ENCODE measurements around the gene NKX6-2. TPM values are rescaled to one million over a fixed set of nuclear protein-coding genes. Genes with fewer than 3 reads are reported as not detected.

The NKX6-2 gene
- total and polyA plus RNA-seq, 2 experiments from 2014 or later: 2.6 TPM; not detected in 1

- H3K4me3 ChIP-seq: no peak overlapping the region
- H3K27me3 ChIP-seq (replicated peaks; ENCODE audit: insufficient read depth): no peaks in the 10 kb centered on the region
- H3K9me2 ChIP-seq (ENCODE audit: insufficient read depth): no peaks in the 10 kb centered on the region
- no peak overlapping the region for H3K27ac ChIP-seq
- no peaks in the 10 kb centered on the region for H3F3A ChIP-seq (ENCODE audit: insufficient read depth)
- H4K20me1 ChIP-seq (ENCODE audit: insufficient read depth): no peaks in the 10 kb centered on the region
- in situ Hi-C loops (cut with MboI): no loop called here
- no peaks in the 10 kb centered on the region for H3K9me3 ChIP-seq (ENCODE audit: low read depth)
- H3K4me1 ChIP-seq (ENCODE audit: insufficient read depth): no peaks in the 10 kb centered on the region
- no peaks in the 10 kb centered on the region for H3K79me2 ChIP-seq (ENCODE audit: insufficient read depth)
- 95 to 97% methylated on average over 45 of the region's 45 CpGs for WGBS, 2 experiments (ENCODE audit: low coverage in 1 of 2, low lambda C conversion rate in 2 of 2, missing lambda C conversion rate in 2 of 2)
- TF ChIP-seq EZH2phosphoT487 (IDR thresholded peaks at IDR 0.05; ENCODE audit: insufficient read depth, low read depth) (no peak), EZH2 (IDR thresholded peaks at IDR 0.05; ENCODE audit: insufficient read depth, poor library complexity, severe bottlenecking) (no peak)
- H3K36me3 ChIP-seq (ENCODE audit: low read depth): no peaks in the 10 kb centered on the region
- no peak overlapping the region for H3K4me2 ChIP-seq (ENCODE audit: unreplicated experiment)
- DNase-seq: no peak
- H3K9ac ChIP-seq: no peak overlapping the region
- no peak overlapping the region for H2AFZ ChIP-seq
Observed at GRCh38 chr10:132770061-132771021, 15.6 kb downstream of the NKX6-2 start.

GRCh38 chr10:132768346-132769248 is 17.4 kb downstream of the NKX6-2 start:
- in situ Hi-C loops (cut with MboI): no loop called here
- no peak overlapping the region for H3K27ac ChIP-seq
- no peaks in the 10 kb centered on the region for H3K9me2 ChIP-seq (ENCODE audit: insufficient read depth)
- no peak overlapping the region for H3K9ac ChIP-seq
- H3K9me3 ChIP-seq (ENCODE audit: low read depth): no peaks in the 10 kb centered on the region
- DNase-seq: no peak
- no peak overlapping the region for H3K4me2 ChIP-seq (ENCODE audit: unreplicated experiment)
- 97 to 99% methylated on average over 37 to 41 of the region's 41 CpGs for WGBS, 2 experiments (ENCODE audit: low coverage in 1 of 2, low lambda C conversion rate in 2 of 2, missing lambda C conversion rate in 2 of 2)
- H3K36me3 ChIP-seq (ENCODE audit: low read depth): no peaks in the 10 kb centered on the region
- no peaks in the 10 kb centered on the region for H3K4me1 ChIP-seq (ENCODE audit: insufficient read depth)
- no peaks in the 10 kb centered on the region for H3K27me3 ChIP-seq (replicated peaks; ENCODE audit: insufficient read depth)
- H3F3A ChIP-seq (ENCODE audit: insufficient read depth): no peaks in the 10 kb centered on the region
- H3K4me3 ChIP-seq: no peak overlapping the region
- no peaks in the 10 kb centered on the region for H4K20me1 ChIP-seq (ENCODE audit: insufficient read depth)
- H2AFZ ChIP-seq: no peak overlapping the region
- no peaks in the 10 kb centered on the region for H3K79me2 ChIP-seq (ENCODE audit: insufficient read depth)
- TF ChIP-seq EZH2 (IDR thresholded peaks at IDR 0.05; ENCODE audit: insufficient read depth, poor library complexity, severe bottlenecking): no peak
- no peak for TF ChIP-seq EZH2phosphoT487 (IDR thresholded peaks at IDR 0.05; ENCODE audit: insufficient read depth, low read depth)

- in situ Hi-C loops (cut with MboI): no loop called here
- Histone ChIP-seq H4K20me1 (ENCODE audit: insufficient read depth) (no peaks in the 10 kb centered on the region), H3K36me3 (ENCODE audit: low read depth) (no peaks in the 10 kb centered on the region)
Observed at GRCh38 chr10:132766291-132766690, 19.7 kb downstream of the NKX6-2 start.

GRCh38 chr10:132765435-132765834 is 20.5 kb downstream of the NKX6-2 start:
- in situ Hi-C loops (cut with MboI): no loop called here
- Histone ChIP-seq H3K4me2 (ENCODE audit: unreplicated experiment) (no peak overlapping the region), H3F3A (ENCODE audit: insufficient read depth) (no peaks in the 10 kb centered on the region), H3K27ac (no peak overlapping the region), H3K27me3 (replicated peaks; ENCODE audit: insufficient read depth) (no peaks in the 10 kb centered on the region), H3K79me2 (ENCODE audit: insufficient read depth) (no peaks in the 10 kb centered on the region), H3K4me1 (ENCODE audit: insufficient read depth) (no peaks in the 10 kb centered on the region), H3K9me3 (ENCODE audit: low read depth) (no peaks in the 10 kb centered on the region), H4K20me1 (ENCODE audit: insufficient read depth) (no peaks in the 10 kb centered on the region), H2AFZ (no peak overlapping the region), H3K9me2 (ENCODE audit: insufficient read depth) (no peaks in the 10 kb centered on the region), H3K36me3 (ENCODE audit: low read depth) (no peaks in the 10 kb centered on the region), H3K4me3 (no peak overlapping the region), H3K9ac (no peak overlapping the region)
- no peak for DNase-seq
- 79 to 81% methylated on average over 10 to 11 of the region's 11 CpGs for WGBS, 2 experiments (ENCODE audit: low coverage in 1 of 2, low lambda C conversion rate in 2 of 2, missing lambda C conversion rate in 2 of 2)
- TF ChIP-seq EZH2 (IDR thresholded peaks at IDR 0.05; ENCODE audit: insufficient read depth, poor library complexity, severe bottlenecking): no peak
- TF ChIP-seq EZH2phosphoT487 (IDR thresholded peaks at IDR 0.05; ENCODE audit: insufficient read depth, low read depth): no peak

More at GRCh38 chr10:132766291-132766690, 19.7 kb downstream of the NKX6-2 start:
- H3F3A ChIP-seq (ENCODE audit: insufficient read depth): no peaks in the 10 kb centered on the region
- H3K9ac ChIP-seq: no peak overlapping the region
- H3K79me2 ChIP-seq (ENCODE audit: insufficient read depth): no peaks in the 10 kb centered on the region
- no peaks in the 10 kb centered on the region for H3K4me1 ChIP-seq (ENCODE audit: insufficient read depth)
- TF ChIP-seq EZH2 (IDR thresholded peaks at IDR 0.05; ENCODE audit: insufficient read depth, poor library complexity, severe bottlenecking): no peak
- no peak for TF ChIP-seq EZH2phosphoT487 (IDR thresholded peaks at IDR 0.05; ENCODE audit: insufficient read depth, low read depth)
- no peaks in the 10 kb centered on the region for H3K9me3 ChIP-seq (ENCODE audit: low read depth)
- DNase-seq: no peak
- H3K4me3 ChIP-seq: no peak overlapping the region
- H3K27ac ChIP-seq: no peak overlapping the region
- H2AFZ ChIP-seq: no peak overlapping the region
- no peaks in the 10 kb centered on the region for H3K27me3 ChIP-seq (replicated peaks; ENCODE audit: insufficient read depth)
- 89 to 91% methylated on average over 13 of the region's 13 CpGs for WGBS, 2 experiments (ENCODE audit: low coverage in 1 of 2, low lambda C conversion rate in 2 of 2, missing lambda C conversion rate in 2 of 2)
- H3K9me2 ChIP-seq (ENCODE audit: insufficient read depth): no peaks in the 10 kb centered on the region
- H3K4me2 ChIP-seq (ENCODE audit: unreplicated experiment): no peak overlapping the region

Data from GM23248 (cell line).